Glomerular endothelial cell (primary cell): ENCODE measurements around the gene FGF4. TPM values are rescaled to one million over a fixed set of nuclear protein-coding genes. Genes with fewer than 3 reads are reported as not detected.

Experiments
- DNase-seq: peaks from one replicate; pipeline ENCODE4 v3.0.0-alpha.2; 2011; ENCODE audit warnings: low read depth, low spot score; ENCODE audit errors: extremely low read depth
- total RNA-seq: library from RNA; depleted of rRNA; stranded (reverse); fragments of >200 nt; gene quantifications from 2 replicates; pipeline ENCODE4 v1.2.3, GENCODE V29; 2015

Gene FGF4
- total RNA-seq, 1 donor from 2014 or later = not detected

- no peak for DNase-seq
Measured at GRCh38 chr11:69730500-69730899, 44.6 kb downstream of the FGF4 start.

DNA sequence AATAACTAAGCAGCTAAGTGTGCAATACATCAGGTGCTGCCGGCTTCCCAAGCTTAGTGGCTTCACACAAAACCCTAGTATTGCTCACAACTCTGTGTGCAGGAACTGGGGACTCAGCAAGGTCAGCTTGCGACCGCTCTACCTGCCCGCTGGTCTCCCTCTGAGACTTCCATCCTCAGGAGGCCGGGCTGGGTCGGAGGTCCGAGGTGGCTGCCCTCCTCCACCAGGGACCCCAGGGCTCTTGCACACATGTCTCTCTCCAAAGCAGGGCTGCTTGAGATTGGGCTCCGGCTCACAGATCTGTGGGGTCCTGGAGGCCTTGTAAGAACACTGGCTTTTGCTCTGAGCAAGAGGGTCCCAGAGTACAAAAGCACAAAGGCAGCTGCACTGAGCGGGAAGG lies 45.9 kb downstream of the FGF4 start:
- no peak for DNase-seq

GRCh38 chr11:69727266-69727665 lies 47.9 kb downstream of the FGF4 start:
- DNase-seq = no peak

GRCh38 chr11:69726481-69726880 lies 48.7 kb downstream of the FGF4 start:
- DNase-seq = no peak

- no peak for DNase-seq
Measured at GRCh38 chr11:69726019-69726418, 49.1 kb downstream of the FGF4 start.

GRCh38 chr11:69721745-69722144 lies 53.4 kb downstream of the FGF4 start:
- no peak for DNase-seq

DNA sequence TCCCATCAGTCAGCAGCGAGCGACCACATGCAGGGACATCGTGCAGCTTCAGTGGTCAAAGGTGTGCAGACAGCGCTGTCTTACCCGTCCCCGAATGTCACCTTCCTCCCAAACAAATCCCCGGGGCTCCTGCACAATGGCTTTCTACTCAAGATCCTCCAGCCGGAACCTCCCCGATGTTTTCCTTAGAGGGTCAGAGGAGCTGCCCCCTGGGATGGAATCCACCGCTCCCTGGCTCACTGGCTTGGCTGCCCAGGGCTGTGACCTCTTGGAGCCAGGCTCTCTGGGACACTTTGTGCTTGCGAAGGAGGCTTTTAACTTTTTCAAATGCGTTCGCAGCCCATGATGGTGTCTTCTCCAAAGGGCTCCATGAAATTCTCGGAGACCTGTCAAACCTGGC lies 54.0 kb downstream of the FGF4 start:
- DNase-seq = no peak

Other genes starting within 250 kb of the FGF4 start
- 580 and 831 TPM in 2 replicates for gene CCND1, start 134.2 kb downstream of the FGF4 start, total RNA-seq
- gene LTO1, start 100.0 kb downstream of the FGF4 start, total RNA-seq = 9.6 and 18.1 TPM in 2 replicates
- not detected in 2 replicates for gene FGF19, start 71.3 kb downstream of the FGF4 start, total RNA-seq
- gene FGF3, start 44.1 kb upstream of the FGF4 start, total RNA-seq = not detected in 2 replicates